OCI-LY7 (cell line): ENCODE measurements around the gene GPLD1. TPM values are rescaled to one million over a fixed set of nuclear protein-coding genes. Genes with fewer than 3 reads are reported as not detected.

Experiments
- BruUV-seq: library from RNA; stranded (reverse); fragments of 400-500 nt; replicated peaks from 2 replicates; lab custom pipeline; 2021; lab: Mats Ljungman, UMichigan
- CTCF ChIA-PET: fragments of 300-600 bp; sonication (Branson Sonifier 250); formaldehyde crosslinking; loops from one replicate; lab custom pipeline; 2022; ENCODE audit warnings: antibody characterized with exemption; ENCODE audit not compliant: unreplicated experiment; lab: Charles Lee
- POLR2A ChIA-PET: fragments of 300-600 bp; sonication (Branson Sonifier 250); formaldehyde crosslinking; loops from one replicate; lab custom pipeline; 2022; ENCODE audit warnings: antibody characterized with exemption; lab: Charles Lee
- DNase-seq: peaks from one replicate; pipeline ENCODE4 v3.0.0-alpha.2; 2015; ENCODE audit warnings: low spot score
- H2AFZ ChIP-seq: fragments of 200-600 bp; sonication (generic), shearing (Covaris generic); 2 replicates; pipeline ENCODE4 v1.6.1; 2014; ENCODE audit warnings: mild to moderate bottlenecking, antibody characterized with exemption, low read length, moderate library complexity
- H3K27ac ChIP-seq: fragments of 200-600 bp; sonication (generic); 2 replicates; pipeline ENCODE4 v1.5.1; 2014; ENCODE audit warnings: mixed run types, low read depth, mild to moderate bottlenecking, moderate library complexity, low read length, inconsistent platforms; ENCODE audit not compliant: poor library complexity, severe bottlenecking
- H3K36me3 ChIP-seq: fragments of 200-600 bp; sonication (generic); 2 replicates; pipeline ENCODE4 v1.6.1; 2014; ENCODE audit warnings: mild to moderate bottlenecking, antibody characterized with exemption, low read length, moderate library complexity, mixed read lengths; ENCODE audit not compliant: insufficient read depth
- H3K4me1 ChIP-seq: fragments of 200-600 bp; sonication (generic); 2 replicates; pipeline ENCODE4 v1.5.1; 2014; ENCODE audit warnings: mild to moderate bottlenecking, low read length; ENCODE audit not compliant: insufficient read depth, poor library complexity, severe bottlenecking
- H3K4me2 ChIP-seq: fragments of 200-600 bp; sonication (generic); 2 replicates; pipeline ENCODE4 v1.6.1; 2014; ENCODE audit warnings: mild to moderate bottlenecking, low read length
- H3K4me3 ChIP-seq: fragments of 200-600 bp; sonication (generic); 2 replicates; pipeline ENCODE4 v1.5.1; 2014; ENCODE audit warnings: mild to moderate bottlenecking, low read depth, low read length; ENCODE audit not compliant: poor library complexity, severe bottlenecking
- H3K79me2 ChIP-seq: fragments of 200-600 bp; sonication (generic); 2 replicates; pipeline ENCODE4 v1.6.1; 2016; ENCODE audit warnings: low read depth, mild to moderate bottlenecking, low read length, moderate library complexity, mixed read lengths; ENCODE audit not compliant: insufficient read depth
- H3K9me2 ChIP-seq: fragments of 200-600 bp; sonication (generic); 2 replicates; pipeline ENCODE4 v1.6.1; 2016; ENCODE audit warnings: mild to moderate bottlenecking, low read length, mixed read lengths; ENCODE audit not compliant: insufficient read depth
- H3K9me3 ChIP-seq: fragments of 200-600 bp; sonication (generic); 2 replicates; pipeline ENCODE4 v1.6.1; 2014; ENCODE audit warnings: mild to moderate bottlenecking, mixed run types, low read length, mixed read lengths
- H4K20me1 ChIP-seq: fragments of 200-600 bp; sonication (generic); 2 replicates; pipeline ENCODE4 v1.6.1; 2014; ENCODE audit warnings: mild to moderate bottlenecking, antibody characterized with exemption, low read length, moderate library complexity, mixed read lengths; ENCODE audit not compliant: insufficient read depth
- EZH2phosphoT487 ChIP-seq: fragments of 200-600 bp; sonication (generic); IDR thresholded peaks from 2 replicates; pipeline ENCODE4 v1.6.1; 2018; ENCODE audit warnings: low read depth, borderline replicate concordance, mild to moderate bottlenecking, mixed run types, antibody characterized with exemption, low read length, moderate library complexity, mixed read lengths
- intact Hi-C: fragments of 100-400 bp; cut with micrococcal nuclease; formaldehyde crosslinking; loops from one replicate; pipeline ENCODE4 v1.10.0; 2022; ENCODE audit not compliant: unreplicated experiment
- total RNA-seq, 2 experiments: library from RNA; depleted of rRNA in 1 of 2; stranded (reverse); fragments of >200 nt in 1 of 2; shearing (Covaris generic) in 1 of 2; gene quantifications; 2 replicates each; pipeline ENCODE4 v1.2.3, GENCODE V29; 2014 to 2022
- TF ChIP-seq, protein P1 (sequence below): fragments of 200-600 bp; sonication (generic); conservative IDR thresholded peaks from 2 replicates; pipeline ENCODE4 v1.5.1; 2014; ENCODE audit warnings: mild to moderate bottlenecking, antibody characterized with exemption, low read length, moderate library complexity, mixed read lengths

GPLD1 gene
- total RNA-seq, 2 experiments from 2014 or later, result 55.6 to 60.7 TPM

DNA sequence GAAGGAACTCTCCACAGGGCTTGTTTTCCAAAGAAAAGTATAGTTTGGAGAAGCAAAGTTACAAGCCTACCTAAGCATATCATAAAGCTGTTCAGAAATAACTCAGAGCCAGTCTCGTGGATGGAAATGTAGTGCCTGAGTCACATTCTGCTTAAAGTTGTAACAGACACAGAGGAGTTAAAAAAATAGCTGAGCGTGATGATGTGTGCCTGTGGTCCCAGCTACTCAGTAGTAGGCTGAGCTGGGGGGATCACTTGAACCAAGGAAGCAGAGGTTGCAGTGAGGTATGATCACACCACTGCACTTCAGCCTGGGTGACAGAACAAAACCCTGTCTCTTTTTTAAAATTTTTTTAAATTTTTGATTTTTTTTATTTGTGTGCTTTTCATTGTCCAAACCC is 12.0 kb upstream of the GPLD1 start:
- H3K79me2 ChIP-seq, result peaks cover 15% of the 10 kb centered on the region; the same call in 1 of the 2 replicates
- ChIA-PET CTCF (interaction anchor here (1.1 to 1.7 kb wide), 3 partner anchors 12 to 20 kb away, joined by 4 to 13 read pairs (median 5); no protein-coding TSS in a partner anchor), POLR2A (interaction anchor here (13.6 kb wide), 1 partner anchor 16 kb away, joined by 586 read pairs; no protein-coding TSS in a partner anchor)
- H3K27ac ChIP-seq, result peak overlapping the region; percentile 27
- no peak overlapping the region; the same call in 1 of the 2 replicates for H2AFZ ChIP-seq
- intact Hi-C loops, result no loop called here
- H3K4me3 ChIP-seq, result no peak overlapping the region
- TF ChIP-seq, protein P1, sequence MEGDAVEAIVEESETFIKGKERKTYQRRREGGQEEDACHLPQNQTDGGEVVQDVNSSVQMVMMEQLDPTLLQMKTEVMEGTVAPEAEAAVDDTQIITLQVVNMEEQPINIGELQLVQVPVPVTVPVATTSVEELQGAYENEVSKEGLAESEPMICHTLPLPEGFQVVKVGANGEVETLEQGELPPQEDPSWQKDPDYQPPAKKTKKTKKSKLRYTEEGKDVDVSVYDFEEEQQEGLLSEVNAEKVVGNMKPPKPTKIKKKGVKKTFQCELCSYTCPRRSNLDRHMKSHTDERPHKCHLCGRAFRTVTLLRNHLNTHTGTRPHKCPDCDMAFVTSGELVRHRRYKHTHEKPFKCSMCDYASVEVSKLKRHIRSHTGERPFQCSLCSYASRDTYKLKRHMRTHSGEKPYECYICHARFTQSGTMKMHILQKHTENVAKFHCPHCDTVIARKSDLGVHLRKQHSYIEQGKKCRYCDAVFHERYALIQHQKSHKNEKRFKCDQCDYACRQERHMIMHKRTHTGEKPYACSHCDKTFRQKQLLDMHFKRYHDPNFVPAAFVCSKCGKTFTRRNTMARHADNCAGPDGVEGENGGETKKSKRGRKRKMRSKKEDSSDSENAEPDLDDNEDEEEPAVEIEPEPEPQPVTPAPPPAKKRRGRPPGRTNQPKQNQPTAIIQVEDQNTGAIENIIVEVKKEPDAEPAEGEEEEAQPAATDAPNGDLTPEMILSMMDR, result no peak
- no peak for TF ChIP-seq EZH2phosphoT487
- H3K4me2 ChIP-seq, result peak overlapping the region; percentile 32
- no peaks in the 10 kb centered on the region for H4K20me1 ChIP-seq
- peaks cover 65% of the 10 kb centered on the region for H3K36me3 ChIP-seq
- DNase-seq, result no peak
- H3K9me3 ChIP-seq, result peaks cover 17% of the 10 kb centered on the region
- H3K4me1 ChIP-seq, result peaks cover 57% of the 10 kb centered on the region
- no TSS peak for BruUV-seq
- no peaks in the 10 kb centered on the region for H3K9me2 ChIP-seq

DNA sequence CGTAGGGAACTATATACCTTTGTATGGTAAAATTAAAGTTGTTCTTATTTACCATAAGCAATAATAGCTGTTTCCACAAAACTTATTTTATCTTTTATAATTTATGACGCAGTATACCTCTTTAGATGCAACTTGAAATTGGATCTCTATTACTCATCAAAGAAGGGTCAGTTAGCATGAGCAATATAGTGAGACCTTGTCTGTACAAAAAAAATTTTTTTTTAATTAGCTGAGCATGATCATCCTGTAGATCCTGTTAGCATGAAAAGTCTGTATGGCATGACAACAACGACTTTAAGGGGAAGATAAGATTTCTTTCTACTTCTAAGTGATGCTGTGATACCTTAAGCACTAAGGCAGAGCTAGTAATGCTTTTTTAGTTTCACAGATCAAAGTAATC is 11.3 kb upstream of the GPLD1 start:
- Histone ChIP-seq H3K79me2 (peaks cover 16% of the 10 kb centered on the region; the same call in 1 of the 2 replicates), H4K20me1 (no peaks in the 10 kb centered on the region), H3K27ac (peak overlapping the region; percentile 27), H3K36me3 (peaks cover 60% of the 10 kb centered on the region), H3K9me3 (peaks cover 16% of the 10 kb centered on the region), H3K4me3 (no peak overlapping the region), H2AFZ (no peak overlapping the region), H3K9me2 (no peaks in the 10 kb centered on the region), H3K4me2 (peak overlapping the region; percentile 32; the same call in 1 of the 2 replicates), H3K4me1 (peaks cover 64% of the 10 kb centered on the region)
- CTCF ChIA-PET, result interaction anchor here (1.1 to 1.7 kb wide), 3 partner anchors 13 to 21 kb away, joined by 4 to 13 read pairs (median 5); no protein-coding TSS in a partner anchor
- no peak for DNase-seq
- TSS peak; percentile 5 for BruUV-seq
- TF ChIP-seq EZH2phosphoT487, result no peak
- TF ChIP-seq, protein P1, result no peak
- POLR2A ChIA-PET, result interaction anchor here (13.6 kb wide), 1 partner anchor 17 kb away, joined by 586 read pairs; no protein-coding TSS in a partner anchor
- intact Hi-C loops, result no loop called here
